Measurements from ENCODE around the gene TUBGCP3.

DNA sequence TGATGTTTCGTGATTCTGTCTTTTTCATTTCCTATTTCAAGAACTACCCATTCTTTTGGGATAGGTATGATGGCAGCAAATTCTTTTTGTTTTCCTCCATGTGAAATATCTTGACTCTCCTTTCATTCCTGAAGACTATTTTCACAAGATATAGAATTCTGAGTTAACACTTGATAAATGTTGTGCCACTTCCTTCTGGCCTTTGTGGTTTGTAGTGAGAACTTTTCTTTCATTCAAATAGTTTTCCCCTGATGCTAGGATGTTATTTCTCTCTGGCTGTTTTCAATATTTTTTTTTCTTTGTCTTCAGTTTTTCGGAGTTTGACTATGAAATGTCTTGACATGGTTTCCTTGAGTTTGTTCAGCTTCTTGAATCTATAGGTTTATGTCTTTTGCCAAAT lies 8.3 kb upstream of the TUBGCP3 start:
- no peak for TF ChIP-seq POLR2A (IDR thresholded peaks at IDR 0.05)
- TF ChIP-seq, protein P1, sequence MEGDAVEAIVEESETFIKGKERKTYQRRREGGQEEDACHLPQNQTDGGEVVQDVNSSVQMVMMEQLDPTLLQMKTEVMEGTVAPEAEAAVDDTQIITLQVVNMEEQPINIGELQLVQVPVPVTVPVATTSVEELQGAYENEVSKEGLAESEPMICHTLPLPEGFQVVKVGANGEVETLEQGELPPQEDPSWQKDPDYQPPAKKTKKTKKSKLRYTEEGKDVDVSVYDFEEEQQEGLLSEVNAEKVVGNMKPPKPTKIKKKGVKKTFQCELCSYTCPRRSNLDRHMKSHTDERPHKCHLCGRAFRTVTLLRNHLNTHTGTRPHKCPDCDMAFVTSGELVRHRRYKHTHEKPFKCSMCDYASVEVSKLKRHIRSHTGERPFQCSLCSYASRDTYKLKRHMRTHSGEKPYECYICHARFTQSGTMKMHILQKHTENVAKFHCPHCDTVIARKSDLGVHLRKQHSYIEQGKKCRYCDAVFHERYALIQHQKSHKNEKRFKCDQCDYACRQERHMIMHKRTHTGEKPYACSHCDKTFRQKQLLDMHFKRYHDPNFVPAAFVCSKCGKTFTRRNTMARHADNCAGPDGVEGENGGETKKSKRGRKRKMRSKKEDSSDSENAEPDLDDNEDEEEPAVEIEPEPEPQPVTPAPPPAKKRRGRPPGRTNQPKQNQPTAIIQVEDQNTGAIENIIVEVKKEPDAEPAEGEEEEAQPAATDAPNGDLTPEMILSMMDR (IDR thresholded peaks at IDR 0.05), result no peak
